SK-N-MC (cell line): ENCODE results near the gene PRKD3.

Experiments used
- DNase-seq: peaks from one replicate; pipeline ENCODE4 v3.0.0-alpha.2; 2011; ENCODE audit warnings: low read depth, low spot score
- H3K27ac ChIP-seq: fragments of 200-600 bp; sonication (generic); 2 replicates; pipeline ENCODE4 v1.5.1; 2016; ENCODE audit warnings: mixed run types
- H3K36me3 ChIP-seq: fragments of 200-600 bp; sonication (generic); 2 replicates; pipeline ENCODE4 v1.6.1; 2017; ENCODE audit warnings: antibody characterized with exemption, low read length, mixed read lengths; ENCODE audit not compliant: insufficient read depth
- H3K4me3 ChIP-seq: fragments of 200-600 bp; sonication (generic); 2 replicates; pipeline ENCODE4 v1.5.1; 2016
- H3K9ac ChIP-seq: fragments of 200-600 bp; sonication (generic); 2 replicates; pipeline ENCODE4 v1.8.0; 2017; ENCODE audit warnings: mixed run types, mixed read lengths; ENCODE audit not compliant: insufficient read length
- H3K9me3 ChIP-seq: fragments of 200-600 bp; sonication (generic); 2 replicates; pipeline ENCODE4 v1.6.1; 2017; ENCODE audit warnings: low read depth, mild to moderate bottlenecking, antibody characterized with exemption, low read length, moderate library complexity, mixed read lengths
- EZH2 ChIP-seq: fragments of 200-600 bp; sonication (generic); IDR thresholded peaks from one replicate; pipeline ENCODE4 v1.6.1; 2017; ENCODE audit warnings: antibody characterized with exemption
- FOXP2 ChIP-seq: optimal IDR thresholded peaks from 2 replicates; pipeline ENCODE3; 2011; ENCODE audit warnings: mild to moderate bottlenecking, moderate library complexity; ENCODE audit not compliant: insufficient read depth; ENCODE audit errors: extremely low read length, control extremely low read depth
- POLR2AphosphoS5 ChIP-seq: IDR thresholded peaks from 2 replicates; pipeline ENCODE4 v1.6.1; 2012; ENCODE audit warnings: mild to moderate bottlenecking, low read depth, low read length, borderline replicate concordance

PRKD3 gene

DNA sequence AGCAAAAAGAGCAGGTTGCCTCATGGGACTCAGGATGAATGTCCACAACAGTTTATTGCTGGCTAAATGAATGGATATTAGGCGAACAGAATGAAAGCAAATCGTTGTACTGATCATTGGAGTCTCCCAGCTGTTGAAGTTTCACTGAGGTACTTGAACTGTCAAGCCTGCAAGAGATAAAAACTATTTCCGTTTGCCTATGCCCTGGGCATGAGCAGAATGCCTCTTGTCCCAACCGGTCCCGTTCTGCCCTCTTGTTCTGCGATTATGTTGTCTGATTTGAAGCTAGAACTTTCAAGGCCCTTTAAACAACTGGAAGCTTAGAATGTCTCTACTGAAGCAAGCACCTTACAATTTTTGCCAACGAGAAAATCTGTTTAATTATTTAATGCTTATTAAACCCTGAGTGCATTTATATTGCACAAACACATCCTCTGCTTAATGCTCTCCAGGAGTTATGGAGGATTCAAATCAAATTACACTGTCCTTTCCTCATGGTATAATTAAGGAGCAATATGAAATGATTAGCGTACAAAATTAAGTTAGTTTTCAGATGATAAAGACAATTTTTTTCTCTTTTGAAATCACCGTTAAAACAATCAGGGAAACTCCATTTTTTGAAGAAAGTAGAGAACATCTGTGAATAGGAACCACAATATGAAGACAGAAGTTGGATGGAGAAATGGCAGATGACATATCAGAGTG lies 37.5 kb upstream of the PRKD3 start:
- DNase-seq = no peak
- no peaks in the 10 kb centered on the region for H3K36me3 ChIP-seq
- no peaks in the 10 kb centered on the region for H3K9me3 ChIP-seq
- TF ChIP-seq FOXP2 (no peak), EZH2 (no peak), POLR2AphosphoS5 (no peak)
- H3K27ac ChIP-seq = no peak overlapping the region
- H3K4me3 ChIP-seq = no peak overlapping the region
- no peak overlapping the region for H3K9ac ChIP-seq

DNA sequence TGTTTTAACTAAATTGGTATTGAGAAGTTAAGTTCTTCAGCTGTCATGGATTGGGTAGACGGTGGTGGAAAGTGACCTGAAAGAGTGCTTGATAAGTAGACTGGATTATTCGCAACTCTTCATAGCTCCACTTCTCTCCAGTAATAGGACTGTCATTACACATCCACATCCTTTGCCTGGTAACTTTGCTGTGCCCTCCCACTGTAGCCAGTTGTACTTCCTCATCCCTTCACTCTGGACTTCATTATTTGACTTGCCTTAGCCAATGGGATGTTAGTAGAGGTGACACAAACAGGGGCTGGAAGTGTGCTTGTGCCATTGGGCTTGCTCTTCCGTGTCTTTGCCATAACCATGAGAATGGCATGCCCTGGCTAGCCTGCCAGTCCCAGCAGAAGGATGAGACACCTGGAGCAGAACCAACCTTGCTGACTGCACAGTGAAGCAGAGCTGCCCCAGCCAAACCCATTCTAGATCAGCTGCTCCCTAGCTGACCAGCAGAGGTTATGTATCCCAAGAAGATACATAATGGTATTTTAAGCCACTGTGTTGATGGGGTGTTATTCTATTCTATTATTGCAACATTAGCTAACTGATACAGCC lies 36.7 kb upstream of the PRKD3 start:
- no peak for DNase-seq

DNA sequence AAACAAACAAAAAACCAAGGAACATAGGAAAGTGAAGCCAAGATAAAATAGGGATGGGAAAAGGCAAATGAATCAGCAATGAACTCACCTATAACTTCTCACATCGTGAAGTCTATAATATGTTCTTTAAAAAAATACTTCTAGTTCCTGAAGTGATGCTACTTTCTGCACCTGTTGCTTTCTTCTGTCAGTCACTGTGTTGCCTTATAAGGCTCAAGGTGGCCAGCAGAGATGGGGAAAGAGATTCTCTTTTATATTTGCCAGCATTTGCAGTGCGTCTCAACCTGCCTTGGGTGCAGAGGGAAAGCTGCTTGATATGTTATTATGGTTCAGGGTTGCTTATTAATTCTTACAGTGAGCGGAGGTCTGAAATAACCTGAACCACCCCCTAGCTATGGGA lies 33.8 kb upstream of the PRKD3 start:
- H3K36me3 ChIP-seq = no peaks in the 10 kb centered on the region
- no peak overlapping the region for H3K4me3 ChIP-seq
- no peak overlapping the region for H3K9ac ChIP-seq
- H3K9me3 ChIP-seq = no peaks in the 10 kb centered on the region
- TF ChIP-seq EZH2 = no peak
- no peak for TF ChIP-seq POLR2AphosphoS5
- no peak for TF ChIP-seq FOXP2
- no peak overlapping the region for H3K27ac ChIP-seq
- no peak for DNase-seq

More for the DNA sequence above, 36.7 kb upstream of the PRKD3 start:
- Histone ChIP-seq H3K9ac (no peak overlapping the region), H3K9me3 (no peaks in the 10 kb centered on the region), H3K36me3 (no peaks in the 10 kb centered on the region), H3K27ac (no peak overlapping the region), H3K4me3 (no peak overlapping the region)
- TF ChIP-seq POLR2AphosphoS5 (no peak), FOXP2 (no peak), EZH2 (no peak)

DNA sequence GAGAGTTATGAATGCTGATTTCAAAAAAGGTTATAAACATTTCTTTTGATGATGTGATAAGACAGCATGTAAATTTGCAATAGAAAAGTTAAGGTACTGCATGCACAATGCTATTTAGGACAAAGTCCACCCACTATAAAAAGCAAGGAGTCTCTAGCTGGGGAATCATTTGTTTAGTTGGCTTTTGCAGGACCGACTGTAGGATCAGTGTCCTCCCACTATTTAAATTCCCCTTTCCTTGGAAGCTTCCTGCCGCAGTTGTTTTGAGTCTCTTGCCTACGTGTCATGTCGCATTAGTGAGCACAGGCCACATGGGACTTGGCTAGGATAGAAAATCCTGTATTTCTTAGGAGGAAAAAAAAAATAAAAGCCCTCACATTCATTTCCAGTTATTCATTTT lies 32.9 kb upstream of the PRKD3 start:
- H3K27ac ChIP-seq = peak overlapping the region; percentile 73
- no peaks in the 10 kb centered on the region for H3K36me3 ChIP-seq
- TF ChIP-seq FOXP2 (no peak), POLR2AphosphoS5 (no peak)
- H3K4me3 ChIP-seq = peak overlapping the region; percentile 64
- DNase-seq = no peak
- no peaks in the 10 kb centered on the region for H3K9me3 ChIP-seq
- H3K9ac ChIP-seq = peak overlapping the region; percentile 38

DNA sequence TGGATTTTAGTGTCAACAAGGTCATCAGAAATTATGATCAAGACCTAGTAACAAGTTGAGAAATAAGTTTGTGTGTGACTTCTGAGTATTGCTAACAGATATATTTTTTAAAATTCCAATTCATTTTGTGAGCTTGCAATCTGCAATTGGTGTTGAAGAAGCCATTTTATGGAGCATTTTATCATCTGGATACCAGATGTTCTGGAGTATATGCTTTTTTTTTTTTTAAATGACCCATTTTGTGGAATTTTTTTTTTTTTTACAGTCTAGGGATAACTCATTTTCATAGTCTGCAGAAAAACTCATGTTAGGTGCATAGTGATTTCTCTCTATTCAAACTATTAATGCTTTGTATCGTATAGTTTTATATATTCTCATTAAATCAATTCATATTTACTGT lies 32.4 kb upstream of the PRKD3 start:
- peak overlapping the region; percentile 73 for H3K27ac ChIP-seq
- H3K9ac ChIP-seq = peak overlapping the region; percentile 4
- no peak for DNase-seq
- no peaks in the 10 kb centered on the region for H3K36me3 ChIP-seq
- TF ChIP-seq FOXP2 (no peak), EZH2 (no peak), POLR2AphosphoS5 (no peak; the same call in 1 of the 2 replicates)
- H3K4me3 ChIP-seq = peak overlapping the region; percentile 64
- no peaks in the 10 kb centered on the region for H3K9me3 ChIP-seq

DNA sequence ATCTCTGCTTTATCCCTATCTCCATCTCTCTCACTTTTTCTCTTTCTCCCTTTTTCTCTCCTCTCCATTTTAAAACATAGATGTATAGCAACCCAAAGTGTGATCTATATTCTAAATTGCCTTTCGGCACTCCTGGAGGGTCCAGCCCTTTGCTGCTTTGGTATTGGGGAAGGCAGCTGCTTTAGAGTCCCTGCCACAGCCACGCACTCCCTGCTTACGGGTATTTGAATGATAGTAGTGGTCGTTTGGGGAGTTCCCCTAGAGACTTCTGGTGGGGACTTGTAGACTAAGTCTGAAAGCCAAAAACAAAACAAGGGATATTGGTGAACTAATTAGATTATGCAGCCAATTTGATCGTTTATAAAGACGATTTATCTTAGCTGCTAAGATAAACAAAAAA lies 31.7 kb upstream of the PRKD3 start:
- H3K4me3 ChIP-seq = no peak overlapping the region
- H3K9ac ChIP-seq = no peak overlapping the region
- no peak for DNase-seq
- H3K27ac ChIP-seq = peak overlapping the region; percentile 73; the same call in 1 of the 2 replicates
- no peaks in the 10 kb centered on the region for H3K9me3 ChIP-seq
- H3K36me3 ChIP-seq = no peaks in the 10 kb centered on the region
- TF ChIP-seq FOXP2 (no peak), POLR2AphosphoS5 (no peak), EZH2 (no peak)

DNA sequence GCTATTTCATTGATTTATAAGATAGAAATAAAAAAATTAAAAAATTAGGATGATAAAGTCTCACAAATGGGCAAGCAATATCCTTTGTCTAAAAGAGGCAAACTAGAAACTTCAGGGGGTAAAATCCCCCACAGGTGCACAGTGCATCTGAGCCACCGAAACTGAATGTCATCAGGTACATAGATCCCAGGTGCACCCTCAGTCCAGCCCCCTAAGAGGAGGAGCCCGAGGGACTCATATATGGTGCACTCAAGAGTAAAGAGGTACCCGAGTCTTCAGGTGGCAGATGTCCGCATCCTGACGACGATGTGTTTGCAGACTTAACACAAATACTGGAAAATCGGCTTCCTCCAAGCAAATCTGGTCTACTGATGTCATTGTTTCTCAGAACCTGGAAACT lies 31.1 kb upstream of the PRKD3 start:
- H3K4me3 ChIP-seq = no peak overlapping the region

DNA sequence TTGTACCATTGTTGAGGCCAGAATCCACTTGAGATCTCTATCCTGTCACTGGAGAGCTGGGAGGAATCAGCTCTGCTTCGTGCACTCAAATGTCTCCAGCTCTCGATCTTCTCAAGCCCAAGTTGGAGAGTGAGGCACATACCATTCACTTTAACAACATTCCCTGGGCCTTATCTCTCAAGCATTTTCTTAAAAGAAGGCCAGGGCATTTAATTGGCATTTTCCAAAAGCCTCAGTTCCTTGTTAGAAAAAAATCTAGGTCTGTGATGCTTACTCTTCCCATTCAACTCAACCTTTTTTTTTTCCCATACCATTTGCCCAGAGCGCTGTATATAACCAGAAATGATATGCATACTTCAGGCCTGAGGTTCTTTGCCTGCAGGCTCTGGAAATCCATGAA lies 29.9 kb upstream of the PRKD3 start:
- Histone ChIP-seq H3K9ac (no peak overlapping the region), H3K27ac (peak overlapping the region; percentile 95), H3K36me3 (no peaks in the 10 kb centered on the region), H3K4me3 (peak overlapping the region; percentile 14), H3K9me3 (no peaks in the 10 kb centered on the region)
- DNase-seq = no peak
- TF ChIP-seq FOXP2 (no peak), POLR2AphosphoS5 (no peak), EZH2 (no peak)

More for the DNA sequence above, 31.1 kb upstream of the PRKD3 start:
- peak overlapping the region; percentile 95 for H3K27ac ChIP-seq
- DNase-seq = no peak
- H3K9me3 ChIP-seq = no peaks in the 10 kb centered on the region
- no peaks in the 10 kb centered on the region for H3K36me3 ChIP-seq
- no peak overlapping the region for H3K9ac ChIP-seq
- TF ChIP-seq EZH2 (no peak), FOXP2 (no peak), POLR2AphosphoS5 (no peak)
